ENCODE data around the gene CBR1. TPM values are rescaled to one million over a fixed set of nuclear protein-coding genes. Genes with fewer than 3 reads are reported as not detected.

CBR1 gene
- total and polyA plus RNA-seq, 9 of the 15 experiments (the other 6 are each of a cell fraction or from before 2014, with no cell fraction given) = 2.5 to 33.8 (median 15.1) TPM

DNA sequence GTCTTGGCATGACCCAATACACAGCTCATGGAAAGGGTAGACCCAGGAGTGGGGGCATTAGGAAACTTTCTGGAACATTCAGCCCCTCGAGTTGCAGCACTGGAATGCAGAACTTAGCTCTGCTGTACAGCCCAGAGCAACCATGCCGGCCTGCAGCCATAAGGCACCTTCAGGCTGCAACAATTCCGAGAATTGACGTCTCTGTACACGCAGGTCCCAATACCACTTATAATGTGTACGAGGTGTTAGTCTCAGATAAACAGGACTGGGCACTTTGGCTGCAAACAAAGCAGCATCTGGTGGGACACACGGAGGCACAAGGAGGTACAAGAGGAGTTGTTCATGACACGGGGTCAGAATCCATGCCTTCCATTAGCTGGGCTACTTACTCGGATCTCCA lies 7.9 kb downstream of the CBR1 start (continued):
- TF ChIP-seq TEAD4 (IDR thresholded peaks at IDR 0.05; ENCODE audit: low read length) (0 out of 2 replicates have a peak, but pooled peaks have one; percentile 24), TEAD4 (CRISPR knock-in tag; IDR thresholded peaks at IDR 0.05; ENCODE audit: borderline replicate concordance) (no peak)

GRCh38 chr21:36079010-36079649 lies 9.3 kb downstream of the CBR1 start:
- Histone ChIP-seq H3K27me3 (ENCODE audit: control insufficient read depth in 2 of 2, insufficient read depth in 2 of 2, low read length in 2 of 2) (no peaks in the 10 kb centered on the region), H3K9ac (ENCODE audit: insufficient read depth in 1 of 2, low read depth in 2 of 2, low read length in 2 of 2) (peak overlapping the region; percentile 32 to 65; a peak in 2 of 4 replicates), H4K20me1 (replicated peaks; ENCODE audit: control insufficient read depth, insufficient read depth, low read length) (no peaks in the 10 kb centered on the region), H3K4me2 (ENCODE audit: insufficient read depth, low read length) (peak overlapping the region; percentile 70), H3K36me3 (ENCODE audit: control insufficient read depth, insufficient read depth, low read length) (no peaks in the 10 kb centered on the region), H3K9me3 (replicated peaks; ENCODE audit: control insufficient read depth, insufficient read depth, low read depth, low read length) (peaks cover 3% of the 10 kb centered on the region), H3K9me1 (ENCODE audit: control insufficient read depth, insufficient read depth, low read length) (no peaks in the 10 kb centered on the region), H3K79me2 (ENCODE audit: control insufficient read depth, insufficient read depth, low read length) (no peaks in the 10 kb centered on the region), H3K4me1 (replicated peaks in 1 of 2; ENCODE audit: control insufficient read depth in 2 of 2, insufficient read depth in 2 of 2, low read length in 2 of 2) (peaks cover 7 to 43% of the 10 kb centered on the region in 2 experiments; a peak in 4 of 5 replicates), H3K4me3 (0 out of 2 replicates have a peak overlapping the region, but pooled peaks have one; percentile 10), H3K27ac (ENCODE audit: extremely low read depth, low read depth, low read length) (peak overlapping the region; percentile 70), H2AFZ (ENCODE audit: low read depth, low read length) (peak overlapping the region; percentile 95)
- ATAC-seq (peak; percentile 76), DNase-seq (ENCODE audit: extremely low read depth in 1 of 4, low spot score in 3 of 4) (peak; percentile 36 to 66 (median 46)), FAIRE-seq (no peak)
- BruUV-seq (replicated peaks) = TSS peak; percentile 69
- in situ Hi-C loops (cut with MboI) = no loop called here
- ChIA-PET POLR2A (interaction anchor here (0.9 kb wide), 1 partner anchor 19 kb away, joined by 3 read pairs; the partner anchor contains the start of gene SETD4), CTCF (ENCODE audit: low intra/inter-chr PET ratio) (interaction anchor here (0.6 kb wide), 1 partner anchor 949 kb away, joined by 3 read pairs; no protein-coding TSS in a partner anchor)
- intact Hi-C loops (cut with micrococcal nuclease) = no loop called here
- 25% methylated on average over 14 of the region's 14 CpGs for WGBS (ENCODE audit: insufficient coverage, low coverage, missing lambda C conversion rate)
- TF ChIP-seq SMAD3 (CRISPR knock-in tag; conservative IDR thresholded peaks at IDR 0.05) (0 out of 2 replicates have a peak, but pooled peaks have one; percentile 61), TOE1 (IDR thresholded peaks at IDR 0.05; ENCODE audit: borderline replicate concordance) (peak; percentile 67), TOE1 (CRISPR knock-in tag; IDR thresholded peaks at IDR 0.05; ENCODE audit: borderline replicate concordance, low read depth) (no peak), NR2C1 (IDR thresholded peaks at IDR 0.05) (no peak), NR2C1 (tag; IDR thresholded peaks at IDR 0.05) (peak; percentile 47; the same call in 1 of the 2 replicates), ZNF23 (CRISPR knock-in tag; IDR thresholded peaks at IDR 0.05) (no peak), ZNF668 (CRISPR knock-in tag; IDR thresholded peaks at IDR 0.05) (0 out of 2 replicates have a peak, but pooled peaks have one; percentile 54), ZNF766 (CRISPR knock-in tag; conservative IDR thresholded peaks at IDR 0.05) (peak; percentile 79), ATF4 (CRISPR knock-in tag; IDR thresholded peaks at IDR 0.05) (0 out of 2 replicates have a peak, but pooled peaks have one; percentile 29), NRF1 (conservative IDR thresholded peaks at IDR 0.05 in 1 of 2, IDR thresholded peaks at IDR 0.05 in 1 of 2) (no peak; a peak in 1 of 4 replicates), ZNF512 (tag; IDR thresholded peaks at IDR 0.05) (peak; percentile 76)

Measured in K562 (cell line).